IMR-90 (cell line): ENCODE data around the gene MAGEF1.

ENCODE experiments used
- CEBPB ChIP-seq: IDR thresholded peaks from 2 replicates; pipeline ENCODE4 v1.6.1; 2012; ENCODE audit warnings: low read depth, low read length, improper control_type of control experiment
- CHD1 ChIP-seq: IDR thresholded peaks from 2 replicates; pipeline ENCODE4 v1.6.1; 2012; ENCODE audit warnings: low read depth, low read length, improper control_type of control experiment
- CTCF ChIP-seq: conservative IDR thresholded peaks from 2 replicates; pipeline ENCODE4 v1.5.1; 2012; ENCODE audit warnings: mild to moderate bottlenecking, low read depth, low read length, improper control_type of control experiment
- FOS ChIP-seq: fragments of 150-350 bp; IDR thresholded peaks from 2 replicates; pipeline ENCODE4 v1.6.1; 2016; ENCODE audit warnings: low read depth, low read length
- MAFK ChIP-seq: IDR thresholded peaks from 2 replicates; pipeline ENCODE4 v1.6.1; 2012; ENCODE audit warnings: low read depth, low read length, improper control_type of control experiment
- MXI1 ChIP-seq: IDR thresholded peaks from 2 replicates; pipeline ENCODE4 v1.6.1; 2012; ENCODE audit warnings: low read depth, mild to moderate bottlenecking, low read length, moderate library complexity, borderline replicate concordance
- NFE2L2 ChIP-seq: fragments of 150-350 bp; IDR thresholded peaks from 2 replicates; pipeline ENCODE4 v1.6.1; 2016; ENCODE audit warnings: low read depth, mild to moderate bottlenecking, low read length
- POLR2A ChIP-seq: IDR thresholded peaks from 2 replicates; pipeline ENCODE4 v1.6.1; 2012; ENCODE audit warnings: mild to moderate bottlenecking, low read depth, low read length
- RAD21 ChIP-seq: IDR thresholded peaks from 2 replicates; pipeline ENCODE4 v1.6.1; 2012; ENCODE audit warnings: low read length, improper control_type of control experiment
- RCOR1 ChIP-seq: IDR thresholded peaks from 2 replicates; pipeline ENCODE4 v1.6.1; 2012; ENCODE audit warnings: mild to moderate bottlenecking, low read length, improper control_type of control experiment; ENCODE audit not compliant: insufficient replicate concordance
- SMC3 ChIP-seq: fragments of 150-350 bp; IDR thresholded peaks from 2 replicates; pipeline ENCODE4 v1.6.1; 2016; ENCODE audit warnings: low read depth, mild to moderate bottlenecking, antibody characterized with exemption, low read length, moderate library complexity
- USF2 ChIP-seq: fragments of 150-350 bp; IDR thresholded peaks from 2 replicates; pipeline ENCODE4 v1.6.1; 2017; ENCODE audit warnings: mild to moderate bottlenecking, antibody characterized with exemption, low read length, low read depth
- TF ChIP-seq, protein P1 (sequence below): fragments of 150-350 bp; IDR thresholded peaks from 2 replicates; pipeline ENCODE4 v1.6.1; 2016; ENCODE audit warnings: low read depth, mild to moderate bottlenecking, low read length, moderate library complexity, borderline replicate concordance

DNA sequence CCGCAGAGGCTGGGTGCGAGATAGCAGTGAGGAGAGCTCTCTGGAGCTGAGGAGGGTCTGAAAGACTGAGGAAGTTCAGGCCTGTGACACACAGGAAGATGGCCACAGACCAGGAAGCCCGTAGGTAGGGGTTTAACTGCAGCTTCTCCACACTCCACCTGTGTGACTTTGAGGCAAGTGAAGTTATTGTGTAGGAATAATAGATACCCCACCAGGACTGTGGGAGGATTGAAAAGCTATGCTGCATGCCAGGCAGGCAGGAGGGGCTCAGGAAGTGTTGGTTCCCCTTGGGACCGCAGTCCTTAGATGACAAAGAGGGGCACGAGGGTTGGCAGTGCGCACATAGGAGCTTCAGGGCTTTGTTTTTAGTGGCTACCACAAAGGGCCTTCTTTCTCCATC is 50.9 kb downstream of the MAGEF1 start:
- TF ChIP-seq CTCF: no peak
- no peak for TF ChIP-seq SMC3
- no peak for TF ChIP-seq POLR2A
- no peak for TF ChIP-seq RAD21
- TF ChIP-seq CEBPB: no peak
- no peak for TF ChIP-seq FOS
- TF ChIP-seq, protein P1, sequence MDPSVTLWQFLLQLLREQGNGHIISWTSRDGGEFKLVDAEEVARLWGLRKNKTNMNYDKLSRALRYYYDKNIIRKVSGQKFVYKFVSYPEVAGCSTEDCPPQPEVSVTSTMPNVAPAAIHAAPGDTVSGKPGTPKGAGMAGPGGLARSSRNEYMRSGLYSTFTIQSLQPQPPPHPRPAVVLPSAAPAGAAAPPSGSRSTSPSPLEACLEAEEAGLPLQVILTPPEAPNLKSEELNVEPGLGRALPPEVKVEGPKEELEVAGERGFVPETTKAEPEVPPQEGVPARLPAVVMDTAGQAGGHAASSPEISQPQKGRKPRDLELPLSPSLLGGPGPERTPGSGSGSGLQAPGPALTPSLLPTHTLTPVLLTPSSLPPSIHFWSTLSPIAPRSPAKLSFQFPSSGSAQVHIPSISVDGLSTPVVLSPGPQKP: no peak
- TF ChIP-seq USF2: no peak
- TF ChIP-seq MAFK: no peak
- TF ChIP-seq RCOR1: no peak
- TF ChIP-seq MXI1: no peak
- TF ChIP-seq NFE2L2: no peak
- no peak for TF ChIP-seq CHD1
